ENCODE results near the gene GRM4.
"Not testable (repeated sequence)": the region's sequence is repeated elsewhere in the genome, so short reads cannot be mapped to it uniquely, and the experiment has no call there.

DNA sequence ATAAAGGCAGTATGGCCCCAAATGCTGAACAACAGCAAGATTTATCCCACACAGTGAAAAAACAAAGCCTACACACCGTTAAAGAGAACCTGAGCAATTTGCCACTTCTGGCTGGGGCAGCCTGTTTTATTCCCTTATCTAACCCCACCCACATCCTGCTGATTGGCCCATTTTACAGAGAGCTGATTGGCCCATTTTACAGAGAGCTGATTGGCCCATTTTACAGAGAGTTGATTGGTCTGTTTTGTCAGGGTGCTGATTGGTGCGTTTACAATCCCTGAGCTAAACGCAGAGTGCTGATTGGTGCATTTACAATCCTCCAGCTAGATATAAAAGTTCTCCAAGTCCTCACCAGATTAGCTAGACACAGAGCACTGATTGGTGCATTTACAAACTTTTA, 129.3 kb downstream of the GRM4 start:
- TF ChIP-seq CTCF, POLR2AphosphoS5 (IDR thresholded peaks at IDR 0.05): not testable (repeated sequence)

Measured in upper lobe of left lung (tissue), 4 donors.